GM12878 (cell line): ENCODE results near the gene BCL2. TPM values are rescaled to one million over a fixed set of nuclear protein-coding genes. Genes with fewer than 3 reads are reported as not detected.

Source experiments
- EP300 ChIP-seq, 2 experiments: fragments of 150-350 bp in 1 of 2; IDR thresholded peaks; 2 replicates each; pipeline ENCODE4 v1.6.1; 2011 to 2012; ENCODE audit warnings: low read depth in 2 of 2, low read length in 2 of 2, borderline replicate concordance in 1 of 2, improper control_type of control experiment in 1 of 2, inconsistent platforms in 1 of 2; ENCODE audit not compliant: control insufficient read depth in 1 of 2
- FOXM1 ChIP-seq: IDR thresholded peaks from 2 replicates; pipeline ENCODE4 v1.6.1; 2012; ENCODE audit warnings: low read depth, mild to moderate bottlenecking, inconsistent platforms, low read length, moderate library complexity
- POLR2AphosphoS2 ChIP-seq: IDR thresholded peaks from 2 replicates; pipeline ENCODE4 v1.6.1; 2011; ENCODE audit warnings: low read depth, mild to moderate bottlenecking, low read length, improper control_type of control experiment, moderate library complexity
- SMAD5 ChIP-seq: IDR thresholded peaks from 2 replicates; pipeline ENCODE4 v1.6.1; 2016; ENCODE audit warnings: antibody characterized with exemption, low read depth
- YBX1 ChIP-seq: fragments of 450-650 bp; IDR thresholded peaks from 2 replicates; pipeline ENCODE4 v1.6.1; 2016; ENCODE audit warnings: antibody characterized with exemption
- polyA plus RNA-seq, 11 experiments: library from polyadenylated mRNA; depleted of rRNA in 4 of 11; unstranded in 6 of 11; stranded (reverse) in 5 of 11; fragments of >200 nt; fragmentation: Nextera tagmentation in 4 of 11; fragmentation: Illumina TruSeq in 1 of 11; extraction: Ambion mirVana in 4 of 11; extraction: Trizol in 1 of 11; gene quantifications; 1 replicate in 1 of 11; 2 replicates in 10 of 11; pipeline versions ENCODE4 v1.2.1 to v1.2.3, GENCODE V29; 2011 to 2016; ENCODE audit warnings: inconsistent platforms in 2 of 11, missing spikeins in 2 of 11, low read depth in 1 of 11
- total RNA-seq, 4 experiments: library from RNA; depleted of rRNA in 3 of 4; stranded (reverse); fragments of >200 nt in 3 of 4; fragmentation: Illumina TruSeq in 1 of 4; extraction: Trizol in 1 of 4; gene quantifications; 2 replicates each; pipeline versions ENCODE4 v1.2.1 to v1.2.3, GENCODE V29; 2013 to 2021
- TF ChIP-seq, protein P1 (sequence below): fragments of 450-650 bp; formaldehyde crosslinking; IDR thresholded peaks from 2 replicates; pipeline ENCODE4 v1.4.0; 2020; ENCODE audit warnings: mild to moderate bottlenecking, moderate library complexity
- TF ChIP-seq, protein P2 (sequence below): fragments of 450-650 bp; IDR thresholded peaks from 2 replicates; pipeline ENCODE4 v1.6.1; 2016; ENCODE audit warnings: mild to moderate bottlenecking

BCL2 gene
- total and polyA plus RNA-seq, 10 of the 15 experiments (the other 5 are each of a cell fraction or from before 2014, with no cell fraction given) = 4.1 to 47.8 (median 19.3) TPM

GRCh38 chr18:63152791-63153190 is 166.8 kb downstream of the BCL2 start (continued):
- TF ChIP-seq YBX1 (no peak), EP300 (IDR thresholded peaks at IDR 0.05; ENCODE audit: borderline replicate concordance in 1 of 2, control insufficient read depth in 1 of 2, low read depth in 2 of 2, low read length in 2 of 2) (peak; percentile 36 to 45; a peak in 2 of 4 replicates), POLR2AphosphoS2 (peak; percentile 26; the same call in 1 of the 2 replicates), FOXM1 (no peak), SMAD5 (peak; percentile 39; the same call in 1 of the 2 replicates)
- TF ChIP-seq, protein P1, sequence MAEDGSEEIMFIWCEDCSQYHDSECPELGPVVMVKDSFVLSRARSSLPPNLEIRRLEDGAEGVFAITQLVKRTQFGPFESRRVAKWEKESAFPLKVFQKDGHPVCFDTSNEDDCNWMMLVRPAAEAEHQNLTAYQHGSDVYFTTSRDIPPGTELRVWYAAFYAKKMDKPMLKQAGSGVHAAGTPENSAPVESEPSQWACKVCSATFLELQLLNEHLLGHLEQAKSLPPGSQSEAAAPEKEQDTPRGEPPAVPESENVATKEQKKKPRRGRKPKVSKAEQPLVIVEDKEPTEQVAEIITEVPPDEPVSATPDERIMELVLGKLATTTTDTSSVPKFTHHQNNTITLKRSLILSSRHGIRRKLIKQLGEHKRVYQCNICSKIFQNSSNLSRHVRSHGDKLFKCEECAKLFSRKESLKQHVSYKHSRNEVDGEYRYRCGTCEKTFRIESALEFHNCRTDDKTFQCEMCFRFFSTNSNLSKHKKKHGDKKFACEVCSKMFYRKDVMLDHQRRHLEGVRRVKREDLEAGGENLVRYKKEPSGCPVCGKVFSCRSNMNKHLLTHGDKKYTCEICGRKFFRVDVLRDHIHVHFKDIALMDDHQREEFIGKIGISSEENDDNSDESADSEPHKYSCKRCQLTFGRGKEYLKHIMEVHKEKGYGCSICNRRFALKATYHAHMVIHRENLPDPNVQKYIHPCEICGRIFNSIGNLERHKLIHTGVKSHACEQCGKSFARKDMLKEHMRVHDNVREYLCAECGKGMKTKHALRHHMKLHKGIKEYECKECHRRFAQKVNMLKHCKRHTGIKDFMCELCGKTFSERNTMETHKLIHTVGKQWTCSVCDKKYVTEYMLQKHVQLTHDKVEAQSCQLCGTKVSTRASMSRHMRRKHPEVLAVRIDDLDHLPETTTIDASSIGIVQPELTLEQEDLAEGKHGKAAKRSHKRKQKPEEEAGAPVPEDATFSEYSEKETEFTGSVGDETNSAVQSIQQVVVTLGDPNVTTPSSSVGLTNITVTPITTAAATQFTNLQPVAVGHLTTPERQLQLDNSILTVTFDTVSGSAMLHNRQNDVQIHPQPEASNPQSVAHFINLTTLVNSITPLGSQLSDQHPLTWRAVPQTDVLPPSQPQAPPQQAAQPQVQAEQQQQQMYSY (CRISPR knock-in tag) = no peak
- TF ChIP-seq, protein P2, sequence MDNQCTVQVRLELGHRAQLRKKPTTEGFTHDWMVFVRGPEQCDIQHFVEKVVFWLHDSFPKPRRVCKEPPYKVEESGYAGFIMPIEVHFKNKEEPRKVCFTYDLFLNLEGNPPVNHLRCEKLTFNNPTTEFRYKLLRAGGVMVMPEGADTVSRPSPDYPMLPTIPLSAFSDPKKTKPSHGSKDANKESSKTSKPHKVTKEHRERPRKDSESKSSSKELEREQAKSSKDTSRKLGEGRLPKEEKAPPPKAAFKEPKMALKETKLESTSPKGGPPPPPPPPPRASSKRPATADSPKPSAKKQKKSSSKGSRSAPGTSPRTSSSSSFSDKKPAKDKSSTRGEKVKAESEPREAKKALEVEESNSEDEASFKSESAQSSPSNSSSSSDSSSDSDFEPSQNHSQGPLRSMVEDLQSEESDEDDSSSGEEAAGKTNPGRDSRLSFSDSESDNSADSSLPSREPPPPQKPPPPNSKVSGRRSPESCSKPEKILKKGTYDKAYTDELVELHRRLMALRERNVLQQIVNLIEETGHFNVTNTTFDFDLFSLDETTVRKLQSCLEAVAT = peak; percentile 79
- TF ChIP-seq, all 136 proteins: peak for 25
